GM19240 (cell line): ENCODE results near the gene CYP39A1.
"Not testable (repeated sequence)": the region's sequence is repeated elsewhere in the genome, so short reads cannot be mapped to it uniquely, and the experiment has no call there.

Source experiments
- DNase-seq: peaks from one replicate; pipeline ENCODE4 v3.0.0; 2011; ENCODE audit warnings: low spot score; ENCODE audit not compliant: insufficient read length

Gene CYP39A1

GRCh38 chr6:46651006-46651405 lies 1.6 kb downstream of the CYP39A1 start:
- no peak for DNase-seq

GRCh38 chr6:46648869-46649492 lies 3.6 kb downstream of the CYP39A1 start:
- no peak for DNase-seq

GRCh38 chr6:46648108-46648507 lies 4.5 kb downstream of the CYP39A1 start:
- DNase-seq, result not testable (repeated sequence)

- no peak for DNase-seq
Observed at GRCh38 chr6:46645265-46645664, 7.4 kb downstream of the CYP39A1 start.

GRCh38 chr6:46642928-46643751 lies 9.5 kb downstream of the CYP39A1 start:
- DNase-seq, result no peak

GRCh38 chr6:46638650-46639049 lies 14.0 kb downstream of the CYP39A1 start:
- no peak for DNase-seq

GRCh38 chr6:46637933-46638332 lies 14.7 kb downstream of the CYP39A1 start:
- DNase-seq, result no peak

- DNase-seq, result no peak
Observed at GRCh38 chr6:46637145-46637544, 15.5 kb downstream of the CYP39A1 start.

GRCh38 chr6:46635462-46635861 lies 17.2 kb downstream of the CYP39A1 start:
- no peak for DNase-seq

- DNase-seq, result no peak
Observed at GRCh38 chr6:46632053-46632452, 20.6 kb downstream of the CYP39A1 start.

- DNase-seq, result no peak
Observed at GRCh38 chr6:46629691-46630090, 22.9 kb downstream of the CYP39A1 start.

GRCh38 chr6:46628976-46629375 lies 23.6 kb downstream of the CYP39A1 start:
- DNase-seq, result no peak

GRCh38 chr6:46628498-46628897 lies 24.1 kb downstream of the CYP39A1 start:
- DNase-seq, result no peak

- no peak for DNase-seq
Observed at GRCh38 chr6:46626976-46627375, 25.6 kb downstream of the CYP39A1 start.

GRCh38 chr6:46626228-46626909 lies 26.2 kb downstream of the CYP39A1 start:
- no peak for DNase-seq

GRCh38 chr6:46618726-46619125 lies 33.9 kb downstream of the CYP39A1 start:
- no peak for DNase-seq

- DNase-seq, result no peak
Observed at GRCh38 chr6:46612645-46613044, 40.0 kb downstream of the CYP39A1 start.

GRCh38 chr6:46610862-46611553 lies 41.6 kb downstream of the CYP39A1 start:
- DNase-seq, result no peak

GRCh38 chr6:46606338-46606737 lies 46.3 kb downstream of the CYP39A1 start:
- DNase-seq, result no peak

GRCh38 chr6:46605091-46605797 lies 47.4 kb downstream of the CYP39A1 start:
- DNase-seq, result no peak

GRCh38 chr6:46598215-46598614 lies 54.4 kb downstream of the CYP39A1 start:
- no peak for DNase-seq
